IgD-negative memory B cell (primary cell): ENCODE results near the gene NID1. TPM values are rescaled to one million over a fixed set of nuclear protein-coding genes. Genes with fewer than 3 reads are reported as not detected.

Experiments used
- H3K27ac Mint-ChIP-seq, 3 donors: one replicate each; pipeline ENCODE4 v1.8.0; 2020 to 2022; ENCODE audit warnings: mild to moderate bottlenecking in 3 of 3, mixed read lengths in 3 of 3, moderate library complexity in 1 of 3
- H3K27me3 Mint-ChIP-seq: one replicate; pipeline ENCODE4 v1.8.0; 2021; ENCODE audit warnings: mixed read lengths
- H3K36me3 Mint-ChIP-seq: one replicate; pipeline ENCODE4 v1.8.0; 2020; ENCODE audit warnings: mild to moderate bottlenecking, mixed read lengths
- H3K4me1 Mint-ChIP-seq, 3 donors: one replicate each; pipeline ENCODE4 v1.8.0; 2020 to 2022; ENCODE audit warnings: mixed read lengths in 3 of 3, mild to moderate bottlenecking in 1 of 3
- H3K4me3 Mint-ChIP-seq, 4 donors: one replicate each; pipeline ENCODE4 v1.8.0; 2020 to 2022; ENCODE audit warnings: mild to moderate bottlenecking in 4 of 4, mixed read lengths in 4 of 4, moderate library complexity in 3 of 4
- H3K9me3 Mint-ChIP-seq, 3 donors: one replicate each; pipeline ENCODE4 v1.8.0; 2020 to 2021; ENCODE audit warnings: mixed read lengths in 3 of 3, mild to moderate bottlenecking in 1 of 3
- polyA plus RNA-seq: library from polyadenylated mRNA; unstranded; fragments of 300-500 nt; fragmentation: Illumina TruSeq; gene quantifications from one replicate; pipeline ENCODE4 v1.2.3, GENCODE V29; 2021

The NID1 gene
- polyA plus RNA-seq, 1 donor from 2014 or later = not detected

DNA sequence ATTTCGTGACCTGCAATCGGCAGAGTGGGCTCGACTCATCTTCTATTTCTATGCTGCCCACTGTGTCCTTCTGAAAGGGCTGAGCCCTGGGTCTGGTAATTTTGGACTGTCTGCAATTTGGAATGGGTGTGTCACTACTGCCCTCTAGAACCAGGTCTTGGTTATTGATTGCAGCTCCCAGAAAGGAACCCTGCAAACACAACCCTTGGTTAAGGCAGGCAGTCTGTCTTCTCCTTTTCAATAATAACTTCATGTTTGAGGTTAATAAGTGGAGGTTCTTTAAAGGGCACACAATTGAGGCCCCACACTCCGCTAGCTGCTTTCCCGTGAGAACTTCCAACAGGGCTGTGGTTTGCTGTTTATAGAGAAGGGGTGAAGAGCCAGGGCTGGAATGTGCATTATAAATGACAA, 118.3 kb downstream of the NID1 start:
- Mint-ChIP-seq H3K9me3 (no peaks in the 10 kb centered on the region), H3K4me1 (peaks cover 40 to 51% (median 50%) of the 10 kb centered on the region in 3 donors), H3K27me3 (no peaks in the 10 kb centered on the region), H3K4me3 (peak overlapping the region; percentile 51 to 93 (median 80)), H3K27ac (peak overlapping the region; percentile 87 to 93 (median 91)), H3K36me3 (peaks cover 4% of the 10 kb centered on the region)

GRCh38 chr1:235945775-235946570, 118.9 kb downstream of the NID1 start:
- peaks cover 41 to 52% (median 50%) of the 10 kb centered on the region in 3 donors for H3K4me1 Mint-ChIP-seq
- peak overlapping the region; percentile 51 to 93 (median 80) for H3K4me3 Mint-ChIP-seq
- peak overlapping the region; percentile 87 to 93 (median 91) for H3K27ac Mint-ChIP-seq
- H3K9me3 Mint-ChIP-seq = no peaks in the 10 kb centered on the region
- peaks cover 3% of the 10 kb centered on the region for H3K36me3 Mint-ChIP-seq
- no peaks in the 10 kb centered on the region for H3K27me3 Mint-ChIP-seq

GRCh38 chr1:235943581-235944114, 121.2 kb downstream of the NID1 start:
- Mint-ChIP-seq H3K27me3 (peaks cover 2% of the 10 kb centered on the region), H3K27ac (no peak overlapping the region), H3K36me3 (no peaks in the 10 kb centered on the region), H3K9me3 (no peaks in the 10 kb centered on the region), H3K4me3 (no peak overlapping the region), H3K4me1 (peaks cover 48 to 62% (median 59%) of the 10 kb centered on the region in 3 donors)

DNA sequence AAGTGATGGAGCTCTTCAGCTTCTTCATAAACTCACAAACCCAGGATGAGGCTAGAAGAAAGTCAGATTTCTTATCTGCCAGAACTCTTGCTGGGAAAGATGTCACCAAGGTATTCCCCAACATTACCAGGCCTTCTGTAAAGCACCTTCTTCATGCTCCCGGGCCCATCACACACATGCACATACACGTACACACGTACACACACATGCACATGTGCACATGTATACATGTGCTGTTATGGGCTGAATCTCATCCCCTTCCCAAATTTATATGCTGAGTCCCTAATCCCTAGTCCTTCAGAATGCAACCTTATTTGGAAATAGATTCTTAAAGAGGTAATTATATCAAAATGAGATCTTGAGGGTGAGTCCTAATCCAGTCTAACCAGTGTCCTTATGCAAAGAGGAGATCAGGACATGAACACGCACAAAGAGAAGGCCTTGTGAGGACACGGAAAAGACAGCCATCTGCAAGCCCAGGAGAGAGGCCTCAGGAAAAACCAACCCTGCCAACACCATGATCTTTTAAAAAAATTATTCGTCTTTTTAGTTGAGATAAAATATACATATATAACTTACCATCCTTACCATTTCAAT, 121.8 kb downstream of the NID1 start:
- H3K27me3 Mint-ChIP-seq = peaks cover 2% of the 10 kb centered on the region
- H3K36me3 Mint-ChIP-seq = no peaks in the 10 kb centered on the region
- H3K9me3 Mint-ChIP-seq = no peaks in the 10 kb centered on the region
- H3K4me3 Mint-ChIP-seq = peak overlapping the region in 1 of 4 donors; percentile 42
- peaks cover 47 to 62% (median 59%) of the 10 kb centered on the region in 3 donors for H3K4me1 Mint-ChIP-seq
- peak overlapping the region in 1 of 3 donors; percentile 67 for H3K27ac Mint-ChIP-seq

- Mint-ChIP-seq H3K9me3 (no peaks in the 10 kb centered on the region), H3K27ac (peak overlapping the region in 1 of 3 donors; percentile 67), H3K4me3 (peak overlapping the region in 2 of 4 donors; percentile 4 to 42), H3K27me3 (peaks cover 2% of the 10 kb centered on the region), H3K36me3 (no peaks in the 10 kb centered on the region), H3K4me1 (peaks cover 44 to 61% (median 58%) of the 10 kb centered on the region in 3 donors)
Observed at GRCh38 chr1:235942625-235942934, 122.3 kb downstream of the NID1 start.

GRCh38 chr1:235941876-235942624, 122.8 kb downstream of the NID1 start:
- H3K4me3 Mint-ChIP-seq = peak overlapping the region in 1 of 4 donors; percentile 48
- H3K27me3 Mint-ChIP-seq = peaks cover 2% of the 10 kb centered on the region
- H3K4me1 Mint-ChIP-seq = peaks cover 49 to 63% (median 59%) of the 10 kb centered on the region in 3 donors
- H3K27ac Mint-ChIP-seq = no peak overlapping the region
- H3K36me3 Mint-ChIP-seq = no peaks in the 10 kb centered on the region
- no peaks in the 10 kb centered on the region for H3K9me3 Mint-ChIP-seq

DNA sequence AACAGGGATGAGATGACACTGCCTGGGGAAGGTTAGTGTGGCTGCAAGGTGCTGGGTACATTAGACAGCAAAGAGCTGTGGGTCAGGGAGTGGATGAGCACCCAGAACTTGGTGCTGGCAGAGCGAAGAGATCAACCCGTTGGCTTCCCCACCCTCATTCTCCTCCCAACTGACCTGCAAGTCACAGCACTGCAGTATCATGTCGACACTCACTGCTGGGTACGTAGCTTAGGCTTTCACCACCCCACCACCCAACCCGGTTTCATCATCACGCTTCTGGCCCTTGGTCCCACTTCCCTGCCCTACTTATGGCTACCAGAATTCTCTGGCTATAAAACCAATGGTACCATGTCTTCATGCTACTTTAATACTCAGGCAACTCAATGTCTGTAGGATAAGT, 124.6 kb downstream of the NID1 start:
- H3K27me3 Mint-ChIP-seq = peaks cover 2% of the 10 kb centered on the region
- peaks cover 3% of the 10 kb centered on the region for H3K36me3 Mint-ChIP-seq
- H3K4me3 Mint-ChIP-seq = no peak overlapping the region
- H3K4me1 Mint-ChIP-seq = peaks cover 46 to 62% (median 53%) of the 10 kb centered on the region in 3 donors
- H3K27ac Mint-ChIP-seq = peak overlapping the region in 2 of 3 donors; percentile 5 to 64
- H3K9me3 Mint-ChIP-seq = no peaks in the 10 kb centered on the region

DNA sequence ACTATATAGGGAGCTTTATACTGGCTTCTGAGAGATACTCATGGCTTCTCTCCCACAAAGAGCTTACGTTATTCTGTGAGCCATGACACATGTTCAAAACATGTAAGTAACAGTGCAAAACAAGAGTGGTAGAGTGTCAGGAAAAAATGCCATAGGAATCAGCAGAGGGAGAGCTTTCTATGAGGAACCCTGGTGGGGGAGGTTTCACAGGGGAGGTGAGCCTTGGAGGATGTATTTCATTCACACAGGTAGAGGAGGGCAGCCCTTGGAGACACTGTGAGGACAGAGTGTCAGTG, 125.5 kb downstream of the NID1 start:
- H3K4me1 Mint-ChIP-seq = peaks cover 51 to 64% (median 57%) of the 10 kb centered on the region in 3 donors

DNA sequence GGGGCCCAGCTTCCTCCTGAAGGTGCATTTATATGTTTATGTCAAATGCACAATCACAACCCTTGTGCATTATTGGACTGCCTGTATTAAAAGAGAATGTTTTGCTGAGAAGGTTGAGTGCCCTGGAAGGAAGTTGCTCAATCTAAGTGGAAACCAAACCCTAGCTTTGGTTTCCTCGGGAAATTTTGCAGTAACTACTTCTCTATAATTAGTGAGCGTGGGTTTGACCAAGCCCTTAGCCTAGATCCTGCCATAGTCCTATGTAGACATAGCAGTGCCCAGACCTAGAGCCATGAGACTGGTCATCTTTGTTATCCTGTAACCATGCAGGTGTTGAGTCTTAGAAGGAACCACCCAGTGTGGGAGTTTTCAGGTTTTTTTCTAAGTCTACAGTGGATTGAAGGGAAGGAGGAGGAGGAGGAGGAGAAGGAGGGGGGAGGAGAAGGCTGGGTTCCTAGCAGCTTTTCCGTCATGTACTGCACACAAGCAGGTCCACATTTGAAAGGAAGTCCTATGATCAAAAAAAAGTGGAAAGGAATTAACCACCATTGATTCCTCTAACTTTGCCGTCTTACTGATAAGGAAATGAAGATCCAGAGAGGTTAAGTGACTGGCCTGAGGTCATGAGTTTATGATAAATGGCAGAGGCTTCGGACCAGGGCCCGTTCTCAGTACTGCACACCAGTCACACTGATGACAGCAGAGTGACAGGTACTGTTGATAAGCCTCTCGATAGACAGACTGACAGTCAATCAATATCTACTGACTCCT, 126.0 kb downstream of the NID1 start:
- peaks cover 2% of the 10 kb centered on the region for H3K27me3 Mint-ChIP-seq
- H3K9me3 Mint-ChIP-seq = no peaks in the 10 kb centered on the region
- H3K4me3 Mint-ChIP-seq = peak overlapping the region; percentile 64 to 89 (median 76)
- H3K27ac Mint-ChIP-seq = peak overlapping the region; percentile 80 to 97 (median 96)
- H3K4me1 Mint-ChIP-seq = peaks cover 54 to 67% (median 62%) of the 10 kb centered on the region in 3 donors
- peaks cover 3% of the 10 kb centered on the region for H3K36me3 Mint-ChIP-seq

More for the DNA sequence above, 125.5 kb downstream of the NID1 start:
- peaks cover 2% of the 10 kb centered on the region for H3K27me3 Mint-ChIP-seq
- H3K4me3 Mint-ChIP-seq = peak overlapping the region in 3 of 4 donors; percentile 67 to 89 (median 85)
- H3K36me3 Mint-ChIP-seq = peaks cover 3% of the 10 kb centered on the region
- no peaks in the 10 kb centered on the region for H3K9me3 Mint-ChIP-seq
- H3K27ac Mint-ChIP-seq = peak overlapping the region; percentile 80 to 97 (median 96)

GRCh38 chr1:235937123-235937522, 127.8 kb downstream of the NID1 start:
- H3K4me3 Mint-ChIP-seq = peak overlapping the region in 3 of 4 donors; percentile 16 to 91 (median 47)
- peaks cover 3% of the 10 kb centered on the region for H3K36me3 Mint-ChIP-seq
- peak overlapping the region in 2 of 3 donors; percentile 59 to 75 for H3K27ac Mint-ChIP-seq
- H3K27me3 Mint-ChIP-seq = peaks cover 2% of the 10 kb centered on the region
- peaks cover 62 to 72% (median 67%) of the 10 kb centered on the region in 3 donors for H3K4me1 Mint-ChIP-seq
- no peaks in the 10 kb centered on the region for H3K9me3 Mint-ChIP-seq

- peaks cover 3% of the 10 kb centered on the region for H3K36me3 Mint-ChIP-seq
- H3K9me3 Mint-ChIP-seq = no peaks in the 10 kb centered on the region
- peak overlapping the region in 2 of 3 donors; percentile 23 to 31 for H3K27ac Mint-ChIP-seq
- H3K4me1 Mint-ChIP-seq = peaks cover 68 to 79% (median 75%) of the 10 kb centered on the region in 3 donors
- H3K27me3 Mint-ChIP-seq = peaks cover 2% of the 10 kb centered on the region
- peak overlapping the region in 3 of 4 donors; percentile 0 to 84 (median 70) for H3K4me3 Mint-ChIP-seq
Observed at GRCh38 chr1:235935235-235936225, 129.4 kb downstream of the NID1 start.

DNA sequence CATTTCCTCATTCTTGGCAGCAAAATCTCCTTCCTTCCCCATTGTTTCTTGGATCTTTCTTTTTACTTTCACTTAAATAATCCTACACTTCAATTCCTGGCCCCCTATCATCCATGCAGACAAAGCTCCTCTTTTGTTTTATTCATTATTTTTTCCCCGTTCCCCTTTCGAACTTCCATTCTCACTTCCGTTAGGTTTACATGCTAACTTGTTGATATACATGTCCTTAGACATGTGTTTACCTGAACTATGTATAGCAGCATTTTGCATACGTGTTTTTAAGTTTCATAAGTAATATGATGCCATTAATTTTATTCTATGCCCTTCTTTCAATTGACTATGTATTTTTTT, 131.1 kb downstream of the NID1 start:
- peak overlapping the region in 3 of 4 donors; percentile 2 to 93 (median 61) for H3K4me3 Mint-ChIP-seq
- peaks cover 60 to 69% (median 61%) of the 10 kb centered on the region in 3 donors for H3K4me1 Mint-ChIP-seq
- no peaks in the 10 kb centered on the region for H3K27me3 Mint-ChIP-seq
- H3K36me3 Mint-ChIP-seq = peaks cover 3% of the 10 kb centered on the region
- H3K9me3 Mint-ChIP-seq = no peaks in the 10 kb centered on the region
- H3K27ac Mint-ChIP-seq = peak overlapping the region; percentile 22 to 73 (median 64)

- peaks cover 3% of the 10 kb centered on the region for H3K36me3 Mint-ChIP-seq
- peak overlapping the region in 3 of 4 donors; percentile 2 to 93 (median 61) for H3K4me3 Mint-ChIP-seq
- H3K4me1 Mint-ChIP-seq = peaks cover 59 to 69% (median 60%) of the 10 kb centered on the region in 3 donors
- H3K27me3 Mint-ChIP-seq = no peaks in the 10 kb centered on the region
- H3K9me3 Mint-ChIP-seq = no peaks in the 10 kb centered on the region
- peak overlapping the region; percentile 60 to 64 (median 63) for H3K27ac Mint-ChIP-seq
Observed at GRCh38 chr1:235933017-235933765, 131.7 kb downstream of the NID1 start.
